Epithelial cell of proximal tubule (primary cell): Measurements from ENCODE around the gene SYT4. TPM values are rescaled to one million over a fixed set of nuclear protein-coding genes. Genes with fewer than 3 reads are reported as not detected.
"Not testable (repeated sequence)": the region's sequence is repeated elsewhere in the genome, so short reads cannot be mapped to it uniquely, and the experiment has no call there.

Experiments
- DNase-seq: peaks from one replicate; pipeline ENCODE4 v3.0.0-alpha.2; 2011; ENCODE audit warnings: low read depth
- H3K4me3 ChIP-seq: 2 replicates; pipeline ENCODE4 v1.5.1; 2011; ENCODE audit warnings: low read depth, mild to moderate bottlenecking, low read length
- CTCF ChIP-seq: conservative IDR thresholded peaks from 2 replicates; pipeline ENCODE4 v1.5.1; 2012; ENCODE audit warnings: low read depth, mild to moderate bottlenecking, low read length
- total RNA-seq: library from RNA; depleted of rRNA; stranded (reverse); fragments of >200 nt; gene quantifications from 2 replicates; pipeline ENCODE4 v1.2.3, GENCODE V29; 2015

Gene SYT4
- total RNA-seq = not detected in 2 replicates

- peak; percentile 16 for DNase-seq
- peak within 1 kb of the TSS; percentile 32 for H3K4me3 ChIP-seq
- TF ChIP-seq CTCF = no peak
Observed at GRCh38 chr18:43277164-43277600, at the start of gene SYT4. TSS of gene SYT4 (minus strand) at chr18:43277490. CDS start at chr18:43277281, 209 bp downstream.

DNA sequence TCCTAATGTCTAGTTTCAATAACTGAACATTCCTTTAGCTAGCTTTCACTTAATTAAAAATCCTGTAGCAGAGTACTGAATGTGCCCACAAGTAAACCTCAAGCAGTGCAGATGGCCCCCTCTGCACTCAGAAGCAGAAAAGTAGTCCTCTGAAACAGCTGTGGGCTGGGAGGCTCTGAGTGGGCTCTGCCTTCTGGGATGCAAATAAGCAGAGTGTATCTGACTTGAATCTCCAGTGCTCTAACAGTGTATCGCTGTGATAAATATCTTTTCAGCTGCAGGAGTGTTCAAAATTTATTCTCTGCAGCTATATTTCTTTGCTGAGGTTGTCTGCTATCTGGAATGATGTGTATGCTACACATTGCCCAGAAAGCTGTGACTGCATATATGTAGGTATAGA lies 44.8 kb upstream of the SYT4 start:
- H3K4me3 ChIP-seq = no peak overlapping the region
- no peak for DNase-seq
- no peak for TF ChIP-seq CTCF

- no peak overlapping the region for H3K4me3 ChIP-seq
- TF ChIP-seq CTCF = no peak
- peak; percentile 31 for DNase-seq
Observed at GRCh38 chr18:43314941-43315340, 37.7 kb upstream of the SYT4 start.

- H3K4me3 ChIP-seq = no peak overlapping the region
- TF ChIP-seq CTCF = no peak
- DNase-seq = peak; percentile 57
Observed at GRCh38 chr18:43312891-43313290, 35.6 kb upstream of the SYT4 start.

- no peak for TF ChIP-seq CTCF
- DNase-seq = no peak
- no peak overlapping the region for H3K4me3 ChIP-seq
Observed at GRCh38 chr18:43310239-43310638, 32.9 kb upstream of the SYT4 start.

GRCh38 chr18:43303376-43303775 lies 26.1 kb upstream of the SYT4 start:
- DNase-seq = no peak
- TF ChIP-seq CTCF = no peak
- H3K4me3 ChIP-seq = no peak overlapping the region

- H3K4me3 ChIP-seq, DNase-seq: not testable (repeated sequence)
Observed at GRCh38 chr18:43286187-43286586, 8.9 kb upstream of the SYT4 start.
